Measurements from ENCODE around the gene DNAJB8. TPM values are rescaled to one million over a fixed set of nuclear protein-coding genes. Genes with fewer than 3 reads are reported as not detected.

The DNAJB8 gene
- total RNA-seq, 1 experiment from 2014 or later, result not detected

GRCh38 chr3:128493570-128494366 is 27.1 kb upstream of the DNAJB8 start:
- Histone ChIP-seq H3K9me2 (replicated peaks; ENCODE audit: low read length) (no peaks in the 10 kb centered on the region), H3K4me3 (ENCODE audit: low read length) (peak overlapping the region; percentile 93; the same call in 1 of the 2 replicates), H3K4me1 (ENCODE audit: insufficient read depth, low read length) (no peaks in the 10 kb centered on the region; the same call in 1 of the 2 replicates), H3K36me3 (ENCODE audit: low read depth, low read length) (no peaks in the 10 kb centered on the region), H2AFZ (ENCODE audit: low read length) (peak overlapping the region; percentile 51; the same call in 1 of the 2 replicates), H3F3A (ENCODE audit: low read length, unreplicated experiment) (no peaks in the 10 kb centered on the region), H3K9me3 (ENCODE audit: low read length) (no peaks in the 10 kb centered on the region), H3K27me3 (ENCODE audit: low read length) (no peaks in the 10 kb centered on the region), H3K79me2 (ENCODE audit: low read length) (peaks cover 52% of the 10 kb centered on the region), H3K4me2 (ENCODE audit: low read length) (peak overlapping the region; percentile 92), H3K27ac (ENCODE audit: low read length) (no peak overlapping the region), H4K20me1 (ENCODE audit: low read length) (no peaks in the 10 kb centered on the region), H3K9ac (ENCODE audit: low read length) (no peak overlapping the region)
- no peak for TF ChIP-seq EZH2 (IDR thresholded peaks at IDR 0.05; ENCODE audit: low read length, unreplicated experiment)
- no peak for TF ChIP-seq EZH2phosphoT487 (IDR thresholded peaks at IDR 0.05; ENCODE audit: borderline replicate concordance, low read length)
- ATAC-seq (no peak), DNase-seq (no peak)
- ChIA-PET CTCF (no interaction called here), POLR2A (ENCODE audit: unreplicated experiment) (no interaction called here)
- intact Hi-C loops (cut with micrococcal nuclease), result loop anchor here (2.0 kb wide), 1 partner anchor 323 kb away; no protein-coding TSS in a partner anchor
- no TSS peak for BruUV-seq (replicated peaks)

DNA sequence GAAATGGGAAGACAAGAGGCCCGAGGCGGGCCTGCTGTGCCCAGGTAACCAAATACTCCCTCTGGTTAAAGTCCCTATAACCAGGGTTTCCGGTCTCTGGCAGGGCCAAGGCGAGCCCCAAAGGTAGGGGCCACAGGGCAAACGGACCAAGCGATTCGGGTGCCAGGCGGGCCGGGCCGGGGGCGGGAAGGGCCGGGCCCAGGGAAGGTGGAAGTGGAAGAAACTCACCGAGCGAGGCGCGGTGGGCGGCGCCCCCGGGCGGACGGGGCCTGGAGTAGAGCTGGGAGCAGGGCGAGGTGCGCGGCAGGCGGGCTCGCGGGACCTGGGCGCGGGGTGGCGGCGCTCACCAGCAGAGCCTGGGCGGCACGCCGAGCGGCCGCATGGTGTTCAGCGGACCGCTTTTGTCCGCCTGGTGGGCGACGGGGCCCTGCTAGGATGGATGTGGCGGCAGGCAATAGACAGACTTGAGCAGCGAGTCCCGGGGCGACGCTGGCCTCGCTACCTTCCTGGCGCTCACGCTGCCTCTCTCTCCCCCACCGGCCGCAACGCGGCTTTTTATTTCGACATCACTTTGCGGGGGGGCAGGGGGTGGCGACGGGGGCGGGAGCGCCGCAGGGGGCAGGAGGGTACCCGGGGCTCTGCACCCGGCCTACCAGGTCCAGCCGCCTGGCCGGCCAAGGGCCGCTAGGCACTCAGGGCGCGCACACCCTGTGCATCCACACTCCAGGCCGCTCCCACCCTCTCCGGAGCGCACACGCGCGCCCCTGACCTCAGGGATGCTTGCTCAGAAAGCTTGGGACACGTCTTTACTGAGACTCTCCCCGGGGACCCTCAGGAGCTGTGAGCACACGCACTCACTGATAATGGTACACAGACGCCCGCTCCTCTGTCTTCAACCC is 26.2 kb upstream of the DNAJB8 start, which contains the start of gene GATA2:
TSS of gene GATA2 (minus strand) at position 531 of the 899 bp plus-strand sequence. CDS start 6,170 bp downstream, outside the sequence.
- BruUV-seq (replicated peaks), result no TSS peak
- Histone ChIP-seq H3K9me2 (replicated peaks; ENCODE audit: low read length) (no peaks in the 10 kb centered on the region), H4K20me1 (ENCODE audit: low read length) (no peaks in the 10 kb centered on the region), H3K27me3 (ENCODE audit: low read length) (no peaks in the 10 kb centered on the region), H3K9me3 (ENCODE audit: low read length) (no peaks in the 10 kb centered on the region), H3F3A (ENCODE audit: low read length, unreplicated experiment) (no peaks in the 10 kb centered on the region), H3K4me2 (ENCODE audit: low read length) (peak within 1 kb of the TSS; percentile 92), H3K4me1 (ENCODE audit: insufficient read depth, low read length) (no peaks in the 10 kb centered on the region; the same call in 1 of the 2 replicates), H2AFZ (ENCODE audit: low read length) (peak within 1 kb of the TSS; percentile 51; the same call in 1 of the 2 replicates), H3K36me3 (ENCODE audit: low read depth, low read length) (no peaks in the 10 kb centered on the region), H3K4me3 (ENCODE audit: low read length) (peak within 1 kb of the TSS; percentile 93), H3K9ac (ENCODE audit: low read length) (peak within 1 kb of the TSS; percentile 84), H3K27ac (ENCODE audit: low read length) (no peak within 1 kb of the TSS), H3K79me2 (ENCODE audit: low read length) (peaks cover 60% of the 10 kb centered on the region)
- ChIA-PET CTCF (interaction anchor here (0.6 kb wide), 1 partner anchor 109 kb away, joined by 3 read pairs; no protein-coding TSS in a partner anchor), POLR2A (ENCODE audit: unreplicated experiment) (interaction anchor here (0.7 kb wide), 1 partner anchor 850 kb away, joined by 3 read pairs; no protein-coding TSS in a partner anchor)
- TF ChIP-seq EZH2 (IDR thresholded peaks at IDR 0.05; ENCODE audit: low read length, unreplicated experiment) (no peak), CTCF (conservative IDR thresholded peaks at IDR 0.05; ENCODE audit: low read depth, low read length) (0 out of 2 replicates have a peak, but pooled peaks have one; percentile 32)
- intact Hi-C loops (cut with micrococcal nuclease), result no loop called here
- ATAC-seq, result peak; percentile 18
- peak; percentile 55 for DNase-seq

Measured in PC-3 (cell line).